Measurements from ENCODE around the gene CCDC188. TPM values are rescaled to one million over a fixed set of nuclear protein-coding genes. Genes with fewer than 3 reads are reported as not detected.

The CCDC188 gene
- polyA plus RNA-seq, 3 donors from 2014 or later = 0.66 TPM; not detected in 2

DNA sequence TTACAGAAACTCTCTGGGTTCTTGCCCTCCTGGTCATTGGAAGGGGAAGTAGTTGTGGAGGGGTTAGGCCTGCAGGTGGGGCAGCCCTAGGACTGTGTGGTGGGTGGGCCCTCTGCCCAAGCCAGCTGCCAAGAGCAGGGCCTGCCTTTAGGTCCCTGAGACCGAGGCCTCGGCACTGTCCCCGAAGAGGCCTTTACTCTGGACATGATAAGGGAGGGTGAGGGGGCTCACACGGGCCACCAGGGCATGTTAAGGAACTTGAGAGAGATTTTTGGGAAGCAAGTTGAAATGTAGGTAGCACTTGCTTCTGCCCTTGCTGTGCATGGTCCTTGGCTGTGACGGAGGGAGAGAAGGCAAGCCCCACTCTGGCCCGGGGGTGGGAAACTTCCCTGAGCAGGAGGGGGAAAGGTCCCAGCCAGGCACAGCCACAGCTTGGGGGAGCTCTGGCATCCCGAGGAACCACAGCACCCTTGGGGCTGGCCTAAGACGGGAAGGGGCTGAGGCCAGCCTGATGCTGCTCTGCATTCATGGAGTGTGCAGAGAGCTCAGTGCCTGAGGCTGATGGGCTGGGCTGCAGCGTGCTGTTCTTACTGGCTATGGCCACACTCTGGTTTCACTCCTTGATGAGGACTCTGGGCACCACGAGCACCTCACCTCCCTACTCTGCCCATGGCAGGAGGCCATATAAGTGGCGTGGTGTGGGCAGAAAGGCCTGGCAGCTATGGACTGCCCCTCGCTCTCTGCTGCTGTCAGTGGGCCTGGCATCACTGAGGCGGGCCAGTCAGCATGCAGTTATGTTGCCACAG, 42.7 kb downstream of the CCDC188 start:
- H3K4me3 Mint-ChIP-seq = peak overlapping the region in 1 of 5 donors; percentile 44
- H3K9me3 Mint-ChIP-seq = no peaks in the 10 kb centered on the region
- peak overlapping the region in 1 of 6 donors; percentile 12 for H3K27ac Mint-ChIP-seq
- peaks cover 5 to 21% of the 10 kb centered on the region in 2 donors for H3K4me1 Mint-ChIP-seq
- H3K27me3 Mint-ChIP-seq (ENCODE audit: low read depth in 3 of 3) = peaks cover 0 to 2% (median 0%) of the 10 kb centered on the region in 3 donors
- no peak for DNase-seq
- H3K36me3 Mint-ChIP-seq = peaks cover 0 to 9% (median 5%) of the 10 kb centered on the region in 3 donors

DNA sequence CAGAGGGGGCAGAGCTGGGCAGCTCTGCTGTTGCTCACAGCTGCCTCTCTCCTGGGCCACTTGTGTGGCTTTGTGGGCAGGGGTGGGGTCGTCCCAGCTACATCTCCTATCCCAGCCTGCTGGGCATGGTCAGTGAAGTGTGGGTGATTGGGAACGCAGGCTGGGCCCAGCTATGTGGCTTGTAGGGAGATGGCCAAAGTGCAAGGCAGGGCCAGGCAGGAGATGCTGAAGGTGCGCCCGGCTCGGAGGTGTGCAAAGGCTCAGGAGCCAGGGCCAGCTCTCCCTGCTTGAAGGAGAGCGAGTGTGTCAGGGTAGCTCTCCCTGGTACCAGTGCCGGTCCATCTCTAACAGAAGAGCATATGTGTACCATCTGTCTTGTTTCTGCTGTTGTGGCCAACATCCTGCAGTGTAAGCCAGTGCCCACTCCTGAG, 43.4 kb downstream of the CCDC188 start:
- Mint-ChIP-seq H3K4me1 (peaks cover 5 to 22% of the 10 kb centered on the region in 2 donors), H3K36me3 (peaks cover 0 to 9% (median 5%) of the 10 kb centered on the region in 3 donors), H3K4me3 (no peak overlapping the region), H3K27me3 (ENCODE audit: low read depth in 3 of 3) (peaks cover 0 to 2% (median 0%) of the 10 kb centered on the region in 3 donors), H3K9me3 (no peaks in the 10 kb centered on the region), H3K27ac (peak overlapping the region in 1 of 6 donors; percentile 24)
- no peak for DNase-seq

DNA sequence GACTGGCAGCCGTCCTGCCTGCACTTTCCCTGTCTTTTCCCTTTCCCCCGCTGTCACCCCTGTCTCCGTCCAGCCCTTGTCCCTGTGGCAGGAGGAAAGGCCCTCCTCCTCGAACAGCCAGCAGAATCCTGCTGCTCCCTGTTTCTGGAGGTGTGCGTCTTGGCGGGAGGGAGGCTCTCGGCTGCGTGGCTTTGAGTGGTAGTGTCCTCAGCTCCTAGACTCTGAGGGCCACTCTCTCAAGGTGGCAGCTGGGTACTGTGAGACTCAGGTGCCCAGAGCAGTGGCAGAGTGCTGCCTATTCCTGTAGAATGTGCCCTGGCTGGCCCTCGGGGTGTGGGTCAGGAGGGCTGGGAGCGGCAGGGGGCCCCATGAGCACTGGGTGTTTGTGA, 44.0 kb downstream of the CCDC188 start:
- H3K27me3 Mint-ChIP-seq (ENCODE audit: low read depth in 3 of 3) = no peaks in the 10 kb centered on the region
- H3K36me3 Mint-ChIP-seq = peaks cover 0 to 9% (median 5%) of the 10 kb centered on the region in 3 donors
- peaks cover 3 to 24% of the 10 kb centered on the region in 2 donors for H3K4me1 Mint-ChIP-seq
- H3K4me3 Mint-ChIP-seq = no peak overlapping the region
- no peak overlapping the region for H3K27ac Mint-ChIP-seq
- no peak for DNase-seq
- H3K9me3 Mint-ChIP-seq = no peaks in the 10 kb centered on the region

DNA sequence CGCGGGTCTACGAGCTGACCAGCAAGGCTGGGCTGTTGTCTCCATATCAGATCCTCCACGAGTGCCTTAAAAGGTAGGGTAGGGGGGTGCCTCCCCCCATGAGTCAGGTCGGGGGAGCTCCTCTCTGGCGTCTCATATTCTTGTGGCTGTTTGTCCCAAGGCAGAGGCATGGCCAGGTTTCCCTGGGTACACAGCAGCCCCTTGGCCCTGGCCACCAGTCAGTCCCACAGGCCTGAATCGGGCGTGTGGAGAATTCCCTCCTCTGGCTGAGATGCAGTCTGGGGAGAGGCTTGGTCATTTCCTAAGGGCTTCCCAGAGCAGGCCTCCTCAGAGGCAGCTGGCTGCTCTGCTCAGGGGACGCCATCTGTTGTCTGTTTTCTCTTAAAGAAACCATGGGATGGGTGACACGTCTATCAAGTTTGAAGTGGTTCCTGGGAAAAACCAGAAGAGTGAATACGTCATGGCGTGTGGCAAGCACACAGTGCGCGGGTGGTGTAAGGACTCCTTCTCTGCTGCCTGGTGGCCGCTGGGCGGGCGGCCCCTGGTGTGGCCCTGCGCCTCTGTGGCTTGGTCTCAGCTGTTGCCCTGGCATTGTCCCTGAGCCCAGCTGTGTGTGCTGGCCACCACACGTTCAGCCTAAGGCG, 44.5 kb downstream of the CCDC188 start:
- no peaks in the 10 kb centered on the region for H3K27me3 Mint-ChIP-seq (ENCODE audit: low read depth in 3 of 3)
- no peak overlapping the region for H3K4me3 Mint-ChIP-seq
- no peak overlapping the region for H3K27ac Mint-ChIP-seq
- no peak for DNase-seq
- H3K36me3 Mint-ChIP-seq = peaks cover 0 to 9% (median 5%) of the 10 kb centered on the region in 3 donors
- H3K4me1 Mint-ChIP-seq = peaks cover 2 to 23% of the 10 kb centered on the region in 2 donors
- H3K9me3 Mint-ChIP-seq = no peaks in the 10 kb centered on the region

GRCh38 chr22:20105456-20106204, 45.2 kb downstream of the CCDC188 start:
- H3K27me3 Mint-ChIP-seq (ENCODE audit: low read depth in 3 of 3) = peaks cover 0 to 2% (median 0%) of the 10 kb centered on the region in 3 donors
- DNase-seq = no peak
- peaks cover 0 to 9% (median 5%) of the 10 kb centered on the region in 3 donors for H3K36me3 Mint-ChIP-seq
- peak overlapping the region in 1 of 6 donors; percentile 17 for H3K27ac Mint-ChIP-seq
- no peaks in the 10 kb centered on the region for H3K9me3 Mint-ChIP-seq
- H3K4me3 Mint-ChIP-seq = no peak overlapping the region
- H3K4me1 Mint-ChIP-seq = peaks cover 7 to 22% of the 10 kb centered on the region in 2 donors

GRCh38 chr22:20102203-20102780, 48.6 kb downstream of the CCDC188 start:
- peaks cover 27 to 42% of the 10 kb centered on the region in 2 donors for H3K4me1 Mint-ChIP-seq

GRCh38 chr22:20101638-20102037, 49.2 kb downstream of the CCDC188 start:
- Mint-ChIP-seq H3K27ac (peak overlapping the region in 5 of 6 donors; percentile 15 to 91 (median 76)), H3K9me3 (no peaks in the 10 kb centered on the region), H3K4me3 (no peak overlapping the region), H3K4me1 (peaks cover 27 to 42% of the 10 kb centered on the region in 2 donors), H3K27me3 (ENCODE audit: low read depth in 3 of 3) (peaks cover 0 to 6% (median 0%) of the 10 kb centered on the region in 3 donors), H3K36me3 (peaks cover 9 to 22% (median 16%) of the 10 kb centered on the region in 3 donors)
- no peak for DNase-seq

More at GRCh38 chr22:20102203-20102780, 48.6 kb downstream of the CCDC188 start:
- no peak overlapping the region for H3K4me3 Mint-ChIP-seq
- peaks cover 0 to 6% (median 0%) of the 10 kb centered on the region in 3 donors for H3K27me3 Mint-ChIP-seq (ENCODE audit: low read depth in 3 of 3)
- DNase-seq = no peak
- peaks cover 4 to 15% (median 10%) of the 10 kb centered on the region in 3 donors for H3K36me3 Mint-ChIP-seq
- peak overlapping the region in 5 of 6 donors; percentile 15 to 90 (median 71) for H3K27ac Mint-ChIP-seq
- H3K9me3 Mint-ChIP-seq = no peaks in the 10 kb centered on the region

GRCh38 chr22:20099099-20099711, 51.6 kb downstream of the CCDC188 start:
- H3K36me3 Mint-ChIP-seq = peaks cover 24 to 36% (median 31%) of the 10 kb centered on the region in 3 donors
- H3K9me3 Mint-ChIP-seq = no peaks in the 10 kb centered on the region
- H3K4me3 Mint-ChIP-seq = peak overlapping the region; percentile 38 to 81 (median 70)
- peaks cover 27 to 42% of the 10 kb centered on the region in 2 donors for H3K4me1 Mint-ChIP-seq
- peak overlapping the region in 5 of 6 donors; percentile 57 to 93 (median 79) for H3K27ac Mint-ChIP-seq
- DNase-seq = no peak
- peaks cover 0 to 6% (median 0%) of the 10 kb centered on the region in 3 donors for H3K27me3 Mint-ChIP-seq (ENCODE audit: low read depth in 3 of 3)

Other genes starting within 250 kb of the CCDC188 start
- gene COMT, start 209.3 kb downstream of the CCDC188 start, polyA plus RNA-seq = 100 to 1,000 TPM; 130 to 167 (median 155) TPM
- gene TXNRD2, start 209.2 kb downstream of the CCDC188 start, polyA plus RNA-seq = 10 to 100 TPM; 11.0 to 17.1 (median 15.5) TPM
- 10 to 100 TPM in 1 of 3 donors, 1 to 10 TPM in 2; 5.3 to 15.9 (median 5.3) TPM for gene ARVCF, start 134.2 kb downstream of the CCDC188 start, polyA plus RNA-seq
- 10 to 100 TPM; 43.3 to 68.6 (median 56.6) TPM for gene TANGO2, start 129.9 kb downstream of the CCDC188 start, polyA plus RNA-seq
- gene DGCR8, start 70.8 kb downstream of the CCDC188 start, polyA plus RNA-seq = 1 to 10 TPM in 2 of 3 donors, under 1 TPM in 1; 0.83 to 5.4 (median 1.4) TPM
- 100 to 1,000 TPM in 1 of 3 donors, 10 to 100 TPM in 2; 90.4 to 111 (median 92.4) TPM for gene RANBP1, start 35.0 kb downstream of the CCDC188 start, polyA plus RNA-seq
- 10 to 100 TPM; 22.7 to 33.7 (median 27.6) TPM for gene TRMT2A, start 33.8 kb downstream of the CCDC188 start, polyA plus RNA-seq
- 1 to 10 TPM in 1 of 3 donors, under 1 TPM in 2; 0.54 to 3.7 (median 0.79) TPM for gene ZDHHC8, start 19.3 kb downstream of the CCDC188 start, polyA plus RNA-seq
- 1 to 10 TPM; 1.1 to 3.9 (median 2.2) TPM for gene RTN4R, start 117.3 kb upstream of the CCDC188 start, polyA plus RNA-seq
- gene DGCR6L, start 169.0 kb upstream of the CCDC188 start, polyA plus RNA-seq = 100 to 1,000 TPM; 143 to 160 (median 147) TPM
- gene ZNF74, start 243.1 kb upstream of the CCDC188 start, polyA plus RNA-seq = 10 to 100 TPM in 1 of 3 donors, 1 to 10 TPM in 2; 2.0 to 16.8 (median 6.7) TPM

Measured in immature natural killer cell (primary cell).